SU-DHL-6 (cell line): ENCODE data around the gene MAP7D2.

ENCODE experiments used
- H2AFZ ChIP-seq: fragments of 200-600 bp; sonication (generic); 2 replicates; pipeline ENCODE4 v1.6.1; 2014; ENCODE audit warnings: low read depth, mild to moderate bottlenecking, moderate library complexity, mixed read lengths, antibody characterized with exemption, low read length; ENCODE audit not compliant: severe bottlenecking
- H3F3A ChIP-seq: fragments of 200-600 bp; shearing (Covaris generic); 2 replicates; pipeline ENCODE4 v1.6.0; 2016; ENCODE audit warnings: antibody characterized with exemption, mild to moderate bottlenecking; ENCODE audit not compliant: insufficient read depth
- H3K27ac ChIP-seq: fragments of 200-600 bp; sonication (generic); 2 replicates; pipeline ENCODE4 v1.5.1; 2016; ENCODE audit warnings: low read depth, mild to moderate bottlenecking, low read length, moderate library complexity, mixed read lengths
- H3K27me3 ChIP-seq: fragments of 200-600 bp; sonication (generic), shearing (Covaris generic); 2 replicates; pipeline ENCODE4 v1.6.0; 2014; ENCODE audit warnings: mild to moderate bottlenecking, low read length
- H3K36me3 ChIP-seq: fragments of 200-600 bp; sonication (generic); 2 replicates; pipeline ENCODE4 v1.6.1; 2014; ENCODE audit warnings: mild to moderate bottlenecking, low read length, mixed read lengths
- H3K4me2 ChIP-seq: fragments of 300-600, 200-600 bp; shearing (Covaris generic), sonication (generic); 2 replicates; pipeline ENCODE4 v1.6.0; 2014; ENCODE audit warnings: low read length, low read depth, mild to moderate bottlenecking; ENCODE audit not compliant: poor library complexity, severe bottlenecking
- H3K4me3 ChIP-seq: fragments of 200-600 bp; sonication (generic); 2 replicates; pipeline ENCODE4 v1.5.1; 2014; ENCODE audit warnings: antibody characterized with exemption, low read length, mild to moderate bottlenecking, mixed read lengths; ENCODE audit not compliant: insufficient read depth, poor library complexity, severe bottlenecking
- H3K79me2 ChIP-seq: fragments of 200-600 bp; sonication (generic); 2 replicates; pipeline ENCODE4 v1.6.1; 2014; ENCODE audit warnings: mild to moderate bottlenecking, low read length, moderate library complexity; ENCODE audit not compliant: insufficient read depth
- H3K9ac ChIP-seq: fragments of 200-600 bp; sonication (generic); 2 replicates; pipeline ENCODE4 v1.7.0; 2014; ENCODE audit warnings: mild to moderate bottlenecking, low read length
- H3K9me2 ChIP-seq: fragments of 200-600 bp; sonication (generic); replicated peaks from 2 replicates; pipeline ENCODE4 v1.6.1; 2014; ENCODE audit warnings: low read length; ENCODE audit not compliant: insufficient read depth
- H3K9me3 ChIP-seq: fragments of 200-600 bp; sonication (generic); 2 replicates; pipeline ENCODE4 v1.6.1; 2014; ENCODE audit warnings: low read length, mixed read lengths; ENCODE audit not compliant: insufficient read depth
- H4K20me1 ChIP-seq: fragments of 200-600 bp; sonication (generic); 2 replicates; pipeline ENCODE4 v1.6.1; 2014; ENCODE audit warnings: low read depth, mild to moderate bottlenecking, antibody characterized with exemption, low read length, moderate library complexity, mixed read lengths
- EZH2phosphoT487 ChIP-seq: fragments of 200-600 bp; sonication (generic), shearing (Covaris generic); conservative IDR thresholded peaks from 2 replicates; pipeline ENCODE4 v1.6.1; 2018; ENCODE audit warnings: mild to moderate bottlenecking, antibody characterized with exemption, low read length, moderate library complexity, mixed read lengths
- TF ChIP-seq, protein P1 (sequence below): fragments of 200-600 bp; sonication (generic); IDR thresholded peaks from one replicate; pipeline ENCODE4 v1.5.1; 2017; ENCODE audit warnings: antibody characterized with exemption, mild to moderate bottlenecking, low read length, moderate library complexity; ENCODE audit not compliant: insufficient read depth, poor library complexity, severe bottlenecking

The MAP7D2 gene

DNA sequence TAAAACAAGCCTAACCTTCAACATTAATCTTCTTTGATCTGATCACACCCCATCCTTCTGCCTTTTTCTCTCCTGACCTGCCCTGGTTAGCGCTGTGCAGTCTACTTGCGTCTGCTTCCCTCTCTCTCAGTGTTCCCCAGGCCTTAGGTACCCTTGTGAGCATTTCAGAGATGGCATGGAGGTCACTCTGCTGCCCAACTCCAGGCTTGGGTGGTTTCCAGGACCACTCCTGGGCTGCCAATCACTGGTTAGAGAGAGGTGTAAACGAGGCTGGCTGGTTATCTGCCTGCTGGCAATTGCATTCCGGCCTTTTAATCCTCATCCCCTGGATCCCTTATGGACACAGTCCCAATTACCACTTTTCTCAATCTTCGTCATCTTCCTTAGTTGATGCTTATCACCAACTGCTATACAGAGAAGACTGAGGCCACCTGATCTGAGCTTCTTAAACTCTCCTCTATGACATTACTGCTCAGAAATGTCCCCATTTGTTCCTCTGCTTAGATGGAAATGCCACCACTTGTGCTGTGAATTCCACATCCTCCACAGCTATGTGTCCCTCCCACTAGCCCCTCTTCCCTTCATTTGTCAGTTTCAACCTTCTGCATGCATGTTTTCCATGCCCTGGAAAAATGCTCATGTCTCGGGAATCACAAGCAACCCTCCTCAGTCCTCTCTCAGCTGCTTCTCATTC lies 96.9 kb downstream of the MAP7D2 start:
- Histone ChIP-seq H3K9ac (no peak overlapping the region), H3K79me2 (no peaks in the 10 kb centered on the region), H3K36me3 (no peaks in the 10 kb centered on the region), H3F3A (no peaks in the 10 kb centered on the region), H4K20me1 (no peaks in the 10 kb centered on the region), H3K9me3 (no peaks in the 10 kb centered on the region), H2AFZ (no peak overlapping the region), H3K27me3 (no peaks in the 10 kb centered on the region), H3K4me3 (no peak overlapping the region), H3K9me2 (no peaks in the 10 kb centered on the region), H3K4me2 (no peak overlapping the region), H3K27ac (no peak overlapping the region)
- no peak for TF ChIP-seq EZH2phosphoT487
- TF ChIP-seq, protein P1, sequence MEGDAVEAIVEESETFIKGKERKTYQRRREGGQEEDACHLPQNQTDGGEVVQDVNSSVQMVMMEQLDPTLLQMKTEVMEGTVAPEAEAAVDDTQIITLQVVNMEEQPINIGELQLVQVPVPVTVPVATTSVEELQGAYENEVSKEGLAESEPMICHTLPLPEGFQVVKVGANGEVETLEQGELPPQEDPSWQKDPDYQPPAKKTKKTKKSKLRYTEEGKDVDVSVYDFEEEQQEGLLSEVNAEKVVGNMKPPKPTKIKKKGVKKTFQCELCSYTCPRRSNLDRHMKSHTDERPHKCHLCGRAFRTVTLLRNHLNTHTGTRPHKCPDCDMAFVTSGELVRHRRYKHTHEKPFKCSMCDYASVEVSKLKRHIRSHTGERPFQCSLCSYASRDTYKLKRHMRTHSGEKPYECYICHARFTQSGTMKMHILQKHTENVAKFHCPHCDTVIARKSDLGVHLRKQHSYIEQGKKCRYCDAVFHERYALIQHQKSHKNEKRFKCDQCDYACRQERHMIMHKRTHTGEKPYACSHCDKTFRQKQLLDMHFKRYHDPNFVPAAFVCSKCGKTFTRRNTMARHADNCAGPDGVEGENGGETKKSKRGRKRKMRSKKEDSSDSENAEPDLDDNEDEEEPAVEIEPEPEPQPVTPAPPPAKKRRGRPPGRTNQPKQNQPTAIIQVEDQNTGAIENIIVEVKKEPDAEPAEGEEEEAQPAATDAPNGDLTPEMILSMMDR, result no peak

DNA sequence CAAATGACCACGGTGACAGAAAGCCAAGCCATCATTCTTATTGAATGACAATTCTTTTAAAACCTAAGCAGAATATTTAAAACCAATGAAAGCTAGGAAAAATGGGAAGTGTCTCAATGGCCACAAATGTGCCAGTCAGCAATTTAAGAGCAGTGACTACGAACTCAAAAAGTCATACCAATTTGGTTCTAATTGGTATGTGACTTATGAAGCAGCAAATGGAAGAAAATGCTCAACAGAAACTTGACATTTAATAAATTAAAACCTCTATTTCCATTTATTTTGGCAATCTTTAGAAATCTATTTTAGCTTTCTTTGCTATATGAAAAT lies 100.1 kb downstream of the MAP7D2 start:
- Histone ChIP-seq H3K9me3 (no peaks in the 10 kb centered on the region), H3F3A (no peaks in the 10 kb centered on the region), H4K20me1 (no peaks in the 10 kb centered on the region), H3K4me3 (no peak overlapping the region), H3K4me2 (no peak overlapping the region), H3K9me2 (no peaks in the 10 kb centered on the region), H3K27ac (no peak overlapping the region), H3K79me2 (no peaks in the 10 kb centered on the region), H2AFZ (no peak overlapping the region), H3K27me3 (no peaks in the 10 kb centered on the region), H3K9ac (no peak overlapping the region), H3K36me3 (no peaks in the 10 kb centered on the region)
- TF ChIP-seq, protein P1, result no peak
- no peak for TF ChIP-seq EZH2phosphoT487

DNA sequence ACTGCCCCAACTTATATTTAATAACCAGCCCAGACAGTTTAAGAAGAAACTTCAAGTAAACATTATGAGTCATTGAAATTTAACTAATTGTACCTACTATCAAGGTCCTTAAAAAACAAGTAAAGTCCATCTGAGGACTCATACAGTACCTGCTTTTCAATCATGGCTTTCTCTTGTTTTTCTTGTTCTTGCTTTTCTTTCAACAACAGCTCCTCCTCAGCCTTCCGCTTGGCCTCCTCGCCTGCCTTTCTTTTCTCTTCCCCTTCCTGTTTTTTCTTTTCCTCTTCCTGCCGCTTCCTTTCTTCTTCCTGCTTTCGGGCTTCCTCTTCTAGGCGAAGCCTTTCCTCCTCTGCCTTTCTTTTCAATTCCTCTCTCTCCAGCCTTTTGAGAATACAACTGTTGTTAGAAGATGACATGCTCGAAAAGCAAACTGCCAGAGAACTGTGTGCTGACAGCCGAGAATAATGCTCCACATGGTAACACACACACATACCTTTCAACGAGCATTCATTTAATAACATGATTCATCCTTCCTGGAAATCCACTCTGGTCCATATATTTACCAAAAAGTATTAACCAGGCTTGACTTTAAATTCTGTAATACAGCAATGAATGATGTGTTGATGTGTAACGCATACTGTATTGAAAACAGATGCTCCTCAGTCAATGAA lies 100.6 kb downstream of the MAP7D2 start:
- Histone ChIP-seq H3K79me2 (no peaks in the 10 kb centered on the region), H3K27me3 (no peaks in the 10 kb centered on the region), H3K4me3 (no peak overlapping the region), H2AFZ (no peak overlapping the region), H3K36me3 (no peaks in the 10 kb centered on the region), H3F3A (no peaks in the 10 kb centered on the region), H3K4me2 (no peak overlapping the region), H3K9ac (no peak overlapping the region), H3K9me3 (no peaks in the 10 kb centered on the region), H4K20me1 (no peaks in the 10 kb centered on the region), H3K9me2 (no peaks in the 10 kb centered on the region), H3K27ac (no peak overlapping the region)
- TF ChIP-seq EZH2phosphoT487, result no peak
- TF ChIP-seq, protein P1, result no peak
